ENCODE results near the gene ODF2. TPM values are rescaled to one million over a fixed set of nuclear protein-coding genes. Genes with fewer than 3 reads are reported as not detected.

Gene ODF2
- total and polyA plus RNA-seq, 2 of the 13 experiments (the other 11 are each of a cell fraction or from before 2014, with no cell fraction given) = 9.8 to 31.3 TPM

DNA sequence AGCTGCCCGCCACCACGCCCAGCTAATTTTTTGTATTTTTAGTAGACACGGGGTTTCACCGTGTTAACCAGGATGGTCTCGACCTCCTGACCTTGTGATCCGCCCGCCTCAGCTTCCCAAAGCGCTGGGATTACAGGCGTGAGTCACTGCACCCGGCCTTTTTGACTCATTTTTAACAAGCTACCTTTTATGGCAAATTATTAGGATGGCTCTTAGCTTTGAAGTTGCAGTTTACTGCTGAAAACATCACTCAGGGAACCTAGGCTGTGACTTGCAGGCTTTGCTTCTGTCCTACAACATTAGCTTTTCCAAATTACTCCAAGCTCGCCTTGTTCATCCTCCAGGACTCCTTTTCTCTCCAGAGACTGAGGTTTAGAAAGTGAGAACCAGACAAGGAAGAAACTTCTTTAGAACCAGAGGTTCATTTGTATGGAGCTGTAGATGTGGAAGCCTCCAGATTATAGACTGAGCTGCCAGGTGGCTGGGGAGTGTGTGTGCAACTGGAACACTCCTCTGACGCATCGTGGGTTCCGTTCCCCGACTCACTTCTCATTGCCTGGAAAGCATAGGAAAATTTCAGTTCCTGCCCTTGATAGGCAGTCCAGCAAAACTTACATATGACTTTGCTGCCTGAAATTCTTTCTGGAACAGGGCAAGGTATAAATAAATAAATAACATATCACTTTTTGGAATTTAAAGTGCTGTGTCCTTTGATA lies 72.8 kb downstream of the ODF2 start:
- POLR2A ChIA-PET = no interaction called here
- in situ Hi-C loops (cut with HindIII; ENCODE audit: extremely low pct_ligation_motif_present, low pct_unique_long_range_greater_than_20kb) = no loop called here
- FAIRE-seq (no peak), ATAC-seq (no peak), DNase-seq (ENCODE audit: low spot score) (no peak)
- H3K4me1 ChIP-seq (ENCODE audit: insufficient read depth, low read length) = no peaks in the 10 kb centered on the region
- no peak overlapping the region for H3K4me3 ChIP-seq (replicated peaks in 1 of 3; ENCODE audit: insufficient read depth in 1 of 3, low read depth in 2 of 3, low read length in 3 of 3)
- CTCF ChIA-PET (ENCODE audit: low intra/inter-chr PET ratio, low total read pairs) = no interaction called here
- no peaks in the 10 kb centered on the region for H3K79me2 ChIP-seq (ENCODE audit: insufficient read depth, low read length)
- no peaks in the 10 kb centered on the region for H3K27me3 ChIP-seq (ENCODE audit: control insufficient read depth in 1 of 2, insufficient read depth in 2 of 2, low read length in 2 of 2)
- no TSS peak for BruUV-seq (replicated peaks)
- H4K20me1 ChIP-seq (ENCODE audit: insufficient read depth, low read length) = no peaks in the 10 kb centered on the region
- H3K9me3 ChIP-seq (ENCODE audit: low read length) = no peaks in the 10 kb centered on the region
- H3K4me2 ChIP-seq (ENCODE audit: low read depth, low read length) = no peak overlapping the region
- no peak overlapping the region for H2AFZ ChIP-seq (ENCODE audit: low read length)
- H3K36me3 ChIP-seq (replicated peaks in 1 of 2; ENCODE audit: control insufficient read depth in 1 of 2, insufficient read depth in 2 of 2, low read length in 2 of 2) = peaks cover 13 to 49% of the 10 kb centered on the region in 2 experiments
- H3K9ac ChIP-seq (ENCODE audit: insufficient read depth, low read depth, low read length) = no peak overlapping the region
- H3K27ac ChIP-seq (ENCODE audit: extremely low read length, insufficient read depth, low read length) = no peak overlapping the region
- WGBS (ENCODE audit: low lambda C conversion rate) = 96% methylated on average over 15 of the region's 15 CpGs
- intact Hi-C loops (cut with micrococcal nuclease; ENCODE audit: unreplicated experiment) = no loop called here
- TF ChIP-seq, protein P1, sequence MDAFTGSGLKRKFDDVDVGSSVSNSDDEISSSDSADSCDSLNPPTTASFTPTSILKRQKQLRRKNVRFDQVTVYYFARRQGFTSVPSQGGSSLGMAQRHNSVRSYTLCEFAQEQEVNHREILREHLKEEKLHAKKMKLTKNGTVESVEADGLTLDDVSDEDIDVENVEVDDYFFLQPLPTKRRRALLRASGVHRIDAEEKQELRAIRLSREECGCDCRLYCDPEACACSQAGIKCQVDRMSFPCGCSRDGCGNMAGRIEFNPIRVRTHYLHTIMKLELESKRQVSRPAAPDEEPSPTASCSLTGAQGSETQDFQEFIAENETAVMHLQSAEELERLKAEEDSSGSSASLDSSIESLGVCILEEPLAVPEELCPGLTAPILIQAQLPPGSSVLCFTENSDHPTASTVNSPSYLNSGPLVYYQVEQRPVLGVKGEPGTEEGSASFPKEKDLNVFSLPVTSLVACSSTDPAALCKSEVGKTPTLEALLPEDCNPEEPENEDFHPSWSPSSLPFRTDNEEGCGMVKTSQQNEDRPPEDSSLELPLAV (CRISPR knock-in tag; conservative IDR thresholded peaks at IDR 0.05; ENCODE audit: low read depth) = no peak
- TF ChIP-seq SMAD9 (CRISPR knock-in tag; IDR thresholded peaks at IDR 0.05) (no peak), EED (CRISPR knock-in tag; IDR thresholded peaks at IDR 0.05) (no peak), ZNF382 (CRISPR knock-in tag; IDR thresholded peaks at IDR 0.05; ENCODE audit: borderline replicate concordance) (no peak), KLF13 (CRISPR knock-in tag; IDR thresholded peaks at IDR 0.05) (no peak), ZNF138 (CRISPR knock-in tag; IDR thresholded peaks at IDR 0.05; ENCODE audit: low read depth) (no peak), ZFP37 (CRISPR knock-in tag; IDR thresholded peaks at IDR 0.05; ENCODE audit: borderline replicate concordance) (no peak)

Measured in HepG2 (cell line).